NCI-H774 (cell line): Measurements from ENCODE around the gene C1orf167.

Source experiments
- DNase-seq: peaks from one replicate; lab custom pipeline; 2025; lab: John Stamatoyannopoulos, UW

C1orf167 gene

GRCh38 chr1:11835441-11836225 is 73.6 kb downstream of the C1orf167 start:
- DNase-seq: no peak

GRCh38 chr1:11836955-11837766 is 75.2 kb downstream of the C1orf167 start:
- no peak for DNase-seq

- DNase-seq: no peak
Measured at GRCh38 chr1:11837767-11838348, 75.9 kb downstream of the C1orf167 start.

GRCh38 chr1:11838349-11839272 is 76.6 kb downstream of the C1orf167 start:
- peak; percentile 1 for DNase-seq
